GM21381 (cell line): ENCODE results near the gene IDH3G.

Experiments used
- ATAC-seq: cut with Tn5 transposase; IDR thresholded peaks from one replicate; pipeline ENCODE4 v1.9.1; 2021; ENCODE audit warnings: mild to moderate bottlenecking, moderate library complexity; ENCODE audit not compliant: unreplicated experiment

Gene IDH3G

DNA sequence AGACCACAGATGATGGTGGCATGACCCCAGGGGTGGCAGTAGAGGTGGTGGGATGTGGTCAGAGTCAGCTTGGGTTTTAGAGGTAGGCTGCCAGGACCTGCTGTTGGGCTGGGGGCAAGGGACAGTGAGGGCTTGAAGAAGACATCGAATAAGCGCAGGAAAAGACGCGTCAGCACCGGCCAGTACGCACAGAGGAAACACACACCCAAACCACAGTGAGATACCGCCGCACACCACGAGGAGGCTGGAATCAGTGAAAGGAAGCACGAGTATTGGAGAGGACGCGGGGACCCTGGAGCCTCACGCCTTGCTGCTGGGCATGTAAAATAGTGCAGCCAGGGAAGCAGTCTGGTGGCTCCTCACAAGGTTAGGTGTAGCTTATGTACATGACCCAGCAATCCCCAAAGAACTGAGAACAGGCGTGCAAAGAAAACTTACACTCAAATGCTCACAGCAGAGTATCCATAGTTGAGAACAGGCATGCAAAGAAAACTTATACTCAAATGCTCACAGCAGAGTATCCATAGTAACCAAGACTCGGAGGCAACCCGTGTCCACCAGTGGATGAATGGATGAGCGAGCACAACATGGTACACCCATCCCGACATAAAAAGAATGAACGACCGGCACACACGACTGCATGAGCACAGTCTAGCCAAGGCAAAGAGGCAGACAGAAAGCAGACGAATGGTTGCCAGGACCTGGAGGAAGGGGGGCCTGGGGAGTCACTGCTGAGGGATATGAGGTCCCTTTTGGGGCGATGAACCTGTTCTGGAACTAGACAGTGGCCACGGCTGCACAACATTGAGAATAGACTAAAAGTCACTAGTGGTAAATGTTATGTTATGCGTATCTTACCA, 22.9 kb upstream of the IDH3G start:
- no peak for ATAC-seq

- ATAC-seq: no peak
Observed at GRCh38 chrX:153814591-153815315, 20.6 kb upstream of the IDH3G start.

- no peak for ATAC-seq
Observed at GRCh38 chrX:153813161-153813560, 19.0 kb upstream of the IDH3G start.

GRCh38 chrX:153812220-153812619, 18.0 kb upstream of the IDH3G start:
- no peak for ATAC-seq

DNA sequence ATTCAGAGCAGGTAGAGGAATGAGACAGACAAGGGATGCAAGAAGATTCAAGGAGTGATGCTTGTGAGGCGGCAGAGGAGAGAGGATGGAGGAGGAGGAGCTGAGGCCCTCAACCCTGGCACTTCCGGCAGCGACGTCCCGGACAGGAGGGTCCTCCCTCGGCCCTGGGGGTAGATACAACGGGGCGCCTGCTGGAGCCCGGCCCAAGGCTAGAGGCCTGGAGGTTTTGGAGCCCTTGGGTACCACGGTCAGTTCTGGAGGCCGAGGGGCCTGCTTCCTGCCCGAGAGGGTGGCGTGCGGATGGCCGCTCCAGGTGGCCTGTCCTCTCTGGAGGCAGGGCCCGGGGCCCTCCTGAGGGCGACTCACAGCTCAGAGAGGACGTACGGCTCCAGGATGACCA, 13.8 kb upstream of the IDH3G start:
- ATAC-seq: no peak

GRCh38 chrX:153806999-153807575, 12.9 kb upstream of the IDH3G start:
- ATAC-seq: no peak

GRCh38 chrX:153805436-153805835, 11.3 kb upstream of the IDH3G start:
- ATAC-seq: no peak

DNA sequence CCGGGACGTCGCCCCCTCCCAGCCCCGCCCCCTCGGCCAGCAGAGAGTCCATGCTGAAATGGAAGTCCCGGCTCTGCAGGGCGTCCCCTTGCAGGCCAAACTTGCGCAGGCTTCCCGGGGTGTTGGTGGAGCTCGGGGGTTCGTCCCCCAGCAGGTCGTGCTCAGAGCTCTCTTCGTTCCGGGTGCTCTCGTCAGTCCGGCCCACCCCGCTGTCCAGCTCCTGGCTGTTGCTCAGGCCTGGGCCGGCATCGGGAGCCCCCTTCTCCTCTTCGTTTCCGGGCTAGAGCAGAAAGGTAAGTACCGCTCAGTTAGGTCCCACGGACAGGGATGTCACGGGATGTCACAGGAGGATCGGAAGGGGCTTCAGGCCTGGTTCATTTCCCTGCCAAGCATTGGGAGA, 10.4 kb upstream of the IDH3G start:
- ATAC-seq: no peak

DNA sequence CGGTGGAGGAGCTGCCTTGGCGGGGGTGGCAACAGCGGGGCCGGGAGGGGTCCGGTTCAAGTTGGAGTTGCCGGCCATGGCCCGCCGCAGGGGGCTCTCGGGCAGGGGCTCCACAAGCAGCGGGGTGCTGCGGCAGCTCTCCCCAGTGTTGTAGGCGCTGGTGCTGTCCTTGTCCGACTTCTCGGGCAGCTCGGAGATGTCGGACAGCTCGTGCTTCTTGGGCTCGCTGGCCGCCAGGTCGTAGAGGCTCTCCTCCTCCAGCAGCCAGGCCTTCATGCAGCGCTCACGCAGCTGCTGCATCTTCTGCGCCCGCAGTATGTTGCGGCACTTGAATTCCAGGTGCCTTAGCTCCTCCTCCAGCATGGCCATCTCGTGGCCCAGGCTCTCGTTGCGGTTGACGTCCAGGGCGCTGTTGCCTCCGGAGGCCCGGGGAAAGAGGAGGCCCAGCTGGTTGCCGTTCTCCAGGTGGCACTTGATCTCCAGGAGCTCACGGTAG, 10.0 kb upstream of the IDH3G start:
- no peak for ATAC-seq

DNA sequence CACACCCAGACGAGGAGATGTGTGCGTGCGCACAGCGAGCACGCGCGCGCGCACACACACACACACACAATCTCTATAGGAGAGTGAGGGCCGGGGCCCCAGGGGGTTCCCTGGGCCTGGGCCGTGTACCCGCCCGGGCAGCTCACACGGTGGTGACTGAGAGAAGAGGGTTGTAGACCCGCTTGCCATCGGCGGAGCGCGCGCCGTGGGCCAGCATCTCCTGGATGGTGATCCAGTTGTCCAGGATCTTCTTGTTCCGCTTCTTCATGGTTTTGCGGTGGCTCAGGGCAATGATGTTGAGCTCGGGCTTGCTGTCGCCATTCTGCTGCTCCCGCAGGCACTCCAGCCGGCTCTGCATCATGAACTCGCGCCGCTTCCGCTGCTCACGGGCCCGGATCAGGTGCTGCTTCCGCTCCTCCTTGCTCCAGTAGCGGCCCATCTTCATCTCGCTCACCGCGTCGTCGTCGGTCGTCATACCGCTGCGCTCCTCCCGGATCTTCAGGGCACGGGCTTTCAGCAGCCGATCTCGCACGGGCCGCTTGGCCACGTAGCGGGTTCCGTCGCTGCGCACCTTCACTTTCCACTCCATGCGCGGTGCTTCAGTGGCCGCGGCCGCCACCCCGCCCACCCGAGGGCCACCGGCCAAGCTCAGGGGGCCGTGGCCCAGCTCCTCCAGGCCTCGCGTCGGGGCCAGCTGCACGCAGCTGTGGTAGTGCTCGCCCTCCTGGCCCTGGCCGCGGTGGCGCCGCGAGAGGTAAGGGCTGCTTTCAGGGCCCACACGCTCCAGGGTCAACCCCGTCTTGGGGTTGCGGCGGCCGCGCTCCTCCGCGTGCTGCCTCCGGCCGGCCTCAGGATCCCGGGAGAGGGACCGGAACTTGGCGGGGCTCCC, 9.3 kb upstream of the IDH3G start:
- no peak for ATAC-seq

DNA sequence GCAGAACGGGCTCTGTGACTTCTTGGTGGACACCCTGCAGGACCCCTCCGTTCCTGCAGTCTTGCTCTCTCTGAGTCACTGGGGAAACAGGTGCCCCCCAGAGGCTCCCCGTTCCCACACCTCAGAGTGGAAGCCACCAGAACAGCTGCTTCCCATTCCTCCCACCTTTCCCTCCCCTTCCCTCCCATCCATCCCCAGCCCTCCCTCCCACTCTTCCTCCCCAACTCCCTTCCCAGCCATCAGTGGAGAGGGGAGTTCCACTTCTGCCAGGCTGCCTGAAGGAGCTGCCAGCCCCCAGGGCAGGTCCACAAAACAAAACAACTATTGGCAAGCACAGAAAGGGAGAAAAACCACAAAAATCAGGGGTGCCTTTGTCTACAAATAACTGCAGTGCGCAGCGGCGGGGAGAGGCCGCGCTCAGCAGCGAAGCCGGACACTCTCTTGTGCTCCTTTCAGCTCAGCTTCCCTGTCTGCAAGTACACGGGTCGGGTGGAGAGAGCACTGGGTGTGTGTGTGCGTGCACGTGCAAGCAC, 8.4 kb upstream of the IDH3G start:
- no peak for ATAC-seq

- no peak for ATAC-seq
Observed at GRCh38 chrX:153801669-153802068, 7.5 kb upstream of the IDH3G start.

DNA sequence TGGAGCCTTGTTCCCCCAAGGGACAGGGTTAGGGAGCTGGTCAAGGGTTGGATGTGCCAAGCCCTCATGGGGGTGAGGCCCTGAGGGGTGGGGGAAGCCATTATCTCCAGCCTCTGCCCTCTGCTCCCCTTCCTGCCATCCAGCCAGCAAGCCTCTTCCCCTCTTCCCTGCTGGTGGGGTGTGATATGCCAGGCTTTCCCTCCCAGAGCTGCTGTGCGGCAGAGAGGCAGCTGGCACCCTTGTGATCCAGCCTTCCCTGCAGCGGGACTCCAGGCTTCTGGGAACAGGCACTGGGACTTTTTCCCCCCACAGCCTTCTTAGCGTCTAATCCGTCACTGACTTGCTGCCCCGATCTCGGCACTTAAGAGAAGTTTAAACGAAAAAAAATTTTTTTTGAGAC, 6.6 kb upstream of the IDH3G start:
- ATAC-seq: no peak

- no peak for ATAC-seq
Observed at GRCh38 chrX:153800177-153800722, 6.1 kb upstream of the IDH3G start.

- no peak for ATAC-seq
Observed at GRCh38 chrX:153799326-153799725, 5.2 kb upstream of the IDH3G start.

- no peak for ATAC-seq
Observed at GRCh38 chrX:153797415-153798015, 3.3 kb upstream of the IDH3G start.

- ATAC-seq: peak; percentile 2
Observed at GRCh38 chrX:153794897-153795816, 982 bp upstream of the IDH3G start.

GRCh38 chrX:153793291-153793690, 884 bp downstream of the IDH3G start:
- ATAC-seq: no peak

- ATAC-seq: no peak
Observed at GRCh38 chrX:153792368-153792767, 1.8 kb downstream of the IDH3G start.
